ENCODE data around the gene FANCL.
"Not testable (repeated sequence)": the region's sequence is repeated elsewhere in the genome, so short reads cannot be mapped to it uniquely, and the experiment has no call there.

Gene FANCL

GRCh38 chr2:58204195-58204959 lies 36.7 kb downstream of the FANCL start:
- DNase-seq: no peak

GRCh38 chr2:58203018-58203417 lies 38.1 kb downstream of the FANCL start:
- no peak for DNase-seq

- no peak for DNase-seq
Measured at GRCh38 chr2:58202404-58202803, 38.7 kb downstream of the FANCL start.

GRCh38 chr2:58197894-58198293 lies 43.2 kb downstream of the FANCL start:
- DNase-seq: no peak

- DNase-seq: no peak
Measured at GRCh38 chr2:58195662-58196061, 45.5 kb downstream of the FANCL start.

- DNase-seq: no peak
Measured at GRCh38 chr2:58194458-58194857, 46.7 kb downstream of the FANCL start.

- DNase-seq: not testable (repeated sequence)
Measured at GRCh38 chr2:58187022-58187421, 54.1 kb downstream of the FANCL start.

- DNase-seq: no peak
Measured at GRCh38 chr2:58186501-58186900, 54.6 kb downstream of the FANCL start.

- DNase-seq: no peak
Measured at GRCh38 chr2:58182527-58182926, 58.6 kb downstream of the FANCL start.

- no peak for DNase-seq
Measured at GRCh38 chr2:58180635-58181034, 60.5 kb downstream of the FANCL start.

GRCh38 chr2:58180175-58180574 lies 61.0 kb downstream of the FANCL start:
- DNase-seq: not testable (repeated sequence)

- DNase-seq: not testable (repeated sequence)
Measured at GRCh38 chr2:58177187-58177586, 63.9 kb downstream of the FANCL start.

- DNase-seq: not testable (repeated sequence)
Measured at GRCh38 chr2:58171831-58172230, 69.3 kb downstream of the FANCL start.

GRCh38 chr2:58170334-58170933 lies 70.7 kb downstream of the FANCL start:
- not testable (repeated sequence) for DNase-seq

GRCh38 chr2:58169845-58170244 lies 71.3 kb downstream of the FANCL start:
- DNase-seq: not testable (repeated sequence)

GRCh38 chr2:58168130-58168529 lies 73.0 kb downstream of the FANCL start:
- not testable (repeated sequence) for DNase-seq

- DNase-seq: no peak
Measured at GRCh38 chr2:58163913-58164312, 77.2 kb downstream of the FANCL start.

GRCh38 chr2:58158481-58158880 lies 82.6 kb downstream of the FANCL start:
- DNase-seq: no peak

GRCh38 chr2:58157754-58158153 lies 83.4 kb downstream of the FANCL start:
- no peak for DNase-seq

- no peak for DNase-seq
Measured at GRCh38 chr2:58156780-58157179, 84.3 kb downstream of the FANCL start.

GRCh38 chr2:58155160-58155778 lies 85.9 kb downstream of the FANCL start:
- no peak for DNase-seq

GRCh38 chr2:58146707-58147106 lies 94.4 kb downstream of the FANCL start:
- no peak for DNase-seq

- not testable (repeated sequence) for DNase-seq
Measured at GRCh38 chr2:58145769-58146168, 95.4 kb downstream of the FANCL start.

GRCh38 chr2:58140508-58141072 lies 100.5 kb downstream of the FANCL start:
- DNase-seq: no peak
